Heart right ventricle (tissue), 16 donors: ENCODE measurements around the gene PDILT. TPM values are rescaled to one million over a fixed set of nuclear protein-coding genes. Genes with fewer than 3 reads are reported as not detected.
"Not testable (repeated sequence)": the region's sequence is repeated elsewhere in the genome, so short reads cannot be mapped to it uniquely, and the experiment has no call there.

Experiments used
- ATAC-seq, 8 donors: fragments of 200-7000 bp; cut with Tn5 transposase; one replicate each; pipeline ENCODE4 v1.9.1; 2020; ENCODE audit warnings: mild to moderate bottlenecking in 8 of 8, moderate library complexity in 8 of 8, moderate number of reproducible peaks in 1 of 8
- DNase-seq, 2 donors: peaks; one replicate each; pipeline ENCODE4 v3.0.0-alpha.2; 2020
- H3K27ac ChIP-seq, 10 donors: fragments of 200-600 bp; sonication (generic) in 2 of 10; one replicate each; pipeline versions ENCODE4 v1.5.0 to v1.8.0; 2020 to 2022; ENCODE audit warnings: mild to moderate bottlenecking in 3 of 10
- H3K27me3 ChIP-seq, 7 donors: fragments of 200-600 bp; one replicate each; pipeline ENCODE4 v1.8.0; 2021 to 2022; ENCODE audit warnings: mild to moderate bottlenecking in 2 of 7
- H3K36me3 ChIP-seq, 9 donors: fragments of 200-600 bp; sonication (generic) in 1 of 9; one replicate each; pipeline versions ENCODE4 v1.5.0 to v1.8.0; 2020 to 2022; ENCODE audit warnings: mild to moderate bottlenecking in 2 of 9
- H3K4me1 ChIP-seq, 9 donors: fragments of 200-600 bp; sonication (generic) in 1 of 9; one replicate each; pipeline versions ENCODE4 v1.5.0 to v1.8.0; 2020 to 2022; ENCODE audit warnings: mild to moderate bottlenecking in 4 of 9
- H3K4me3 ChIP-seq, 10 donors: fragments of 200-600 bp; sonication (generic) in 2 of 10; one replicate each; pipeline versions ENCODE4 v1.5.0 to v1.8.0; 2020 to 2022; ENCODE audit warnings: mild to moderate bottlenecking in 7 of 10, moderate library complexity in 2 of 10
- H3K9me3 ChIP-seq, 11 donors: fragments of 200-600 bp in 10 of 11; sonication (generic) in 2 of 11; one replicate each; pipeline versions ENCODE4 v1.5.0 to v1.8.0; 2013 to 2022; ENCODE audit warnings: mild to moderate bottlenecking in 2 of 11, control low read depth in 1 of 11, moderate library complexity in 1 of 11
- CTCF ChIP-seq, 9 donors: fragments of 200-600 bp; sonication (generic) in 2 of 9; IDR thresholded peaks; one replicate each; pipeline versions ENCODE4 v1.5.0 to v1.8.0; 2021 to 2022; ENCODE audit warnings: antibody characterized with exemption in 9 of 9, mild to moderate bottlenecking in 5 of 9, moderate library complexity in 1 of 9
- WGBS, 2 donors: extraction: QIAGEN DNeasy Blood & Tissue Kit; methylation state at CpG; one replicate each; pipeline ENCODE4 v1.1.7; 2013; ENCODE audit warnings: inconsistent platforms in 1 of 2; 5-methylcytosine and 5-hydroxymethylcytosine counted together
- intact Hi-C, 10 donors: fragments of 100-400 bp; cut with DNase I; formaldehyde crosslinking; loops; one replicate each; pipeline versions ENCODE4 v1.11.1 to v1.14.2; 2022
- polyA plus RNA-seq, 2 donors: library from polyadenylated mRNA; stranded (reverse); fragments of 200-250 nt; gene quantifications; one replicate each; pipeline ENCODE4 v1.2.3, GENCODE V29; 2013
- total RNA-seq, 10 donors: library from RNA; stranded (reverse); fragmentation: NEBNext Ultra II Directional in 3 of 10; extraction: Animal tissue kit (Norgen Biotek cat#: 25700) in 3 of 10; gene quantifications; one replicate each; pipeline versions ENCODE4 v1.2.1 to v1.2.4, GENCODE V29; 2021 to 2023
- donor health status: Arrhythmogenic right ventricular cardiomyopathy.
- donor health status: ischemic (EF 13 %, LVEDD 7.1; RV severe dilation, severe dysfunction).
- donor health status: healthy with polysubstance abuse.
- donor health status: DM: no; HTN: yes; CAD: no.
- donor health status: DM: no; HTN: no; CAD: no.
- donor health status: ischemic (EF 25% LVEDD 6.9; RV normal size, moderate dysfunction).
- donor health status: ischemic (EF 25% LVEDD 5.7; RV mildly dilated, moderate dysfunction).
- donor health status: healthy.
- donor health status: DM: yes; HTN: yes; CAD: no.
- donor health status: Ischemic cardiomyopathy.
- donor health status: ischemic (EF 35%, LVEDD 5.7; RV mildly dilated, moderate dysfunction).
- donor health status: nonischemic (EF 11% LVEDD 7.7; RV severe dilation, severe dysfunction).
- donor health status: DM: yes; HTN: yes; CAD: no.
- donor health status: PGD.
- donor health status: ischemic (EF 29% LVEDD 5.4; RV normal size, mild dysfunction).
- donor health status: nonischemic (EF 23%, LVEDD 6.1; RV moderate dilation, normal function).

The PDILT gene
- total and polyA plus RNA-seq, 12 donors = not detected

- H3K4me3 ChIP-seq = no peak overlapping the region
- DNase-seq (no peak), ATAC-seq (no peak)
- no peak overlapping the region for H3K27ac ChIP-seq
- H3K9me3 ChIP-seq = no peaks in the 10 kb centered on the region
- no peak for TF ChIP-seq CTCF (IDR thresholded peaks at IDR 0.05)
- intact Hi-C loops = no loop called here
- WGBS, 2 donors = 78 to 82% methylated on average over 9 of the region's 9 CpGs
- H3K36me3 ChIP-seq = no peaks in the 10 kb centered on the region
- H3K4me1 ChIP-seq = no peaks in the 10 kb centered on the region
- H3K27me3 ChIP-seq = peaks cover 0 to 11% (median 7%) of the 10 kb centered on the region in 7 donors
These were observed 80.9 kb downstream of the PDILT start for GRCh38 chr16:20323591-20324117.

- no peak for ATAC-seq
- Histone ChIP-seq H3K4me3 (no peak overlapping the region), H3K36me3 (no peaks in the 10 kb centered on the region), H3K27ac (no peak overlapping the region), H3K27me3 (peaks cover 0 to 19% (median 10%) of the 10 kb centered on the region in 7 donors), H3K9me3 (no peaks in the 10 kb centered on the region), H3K4me1 (no peaks in the 10 kb centered on the region)
- WGBS, 2 donors = 88 to 91% methylated on average over 4 of the region's 4 CpGs
- no peak for DNase-seq
- no peak for TF ChIP-seq CTCF (IDR thresholded peaks at IDR 0.05)
- intact Hi-C loops = no loop called here
These were observed 81.8 kb downstream of the PDILT start for GRCh38 chr16:20322696-20323095.

GRCh38 chr16:20321671-20322070 is 82.9 kb downstream of the PDILT start:
- DNase-seq (no peak), ATAC-seq (no peak)
- TF ChIP-seq CTCF (IDR thresholded peaks at IDR 0.05) = no peak
- H3K27me3 ChIP-seq = peaks cover 0 to 23% (median 10%) of the 10 kb centered on the region in 7 donors
- no peaks in the 10 kb centered on the region for H3K36me3 ChIP-seq
- no peaks in the 10 kb centered on the region for H3K4me1 ChIP-seq
- WGBS, 2 donors = 76% methylated on average over 1 of the region's 1 CpG
- H3K9me3 ChIP-seq = no peaks in the 10 kb centered on the region
- intact Hi-C loops = no loop called here
- no peak overlapping the region for H3K27ac ChIP-seq
- no peak overlapping the region for H3K4me3 ChIP-seq

DNA sequence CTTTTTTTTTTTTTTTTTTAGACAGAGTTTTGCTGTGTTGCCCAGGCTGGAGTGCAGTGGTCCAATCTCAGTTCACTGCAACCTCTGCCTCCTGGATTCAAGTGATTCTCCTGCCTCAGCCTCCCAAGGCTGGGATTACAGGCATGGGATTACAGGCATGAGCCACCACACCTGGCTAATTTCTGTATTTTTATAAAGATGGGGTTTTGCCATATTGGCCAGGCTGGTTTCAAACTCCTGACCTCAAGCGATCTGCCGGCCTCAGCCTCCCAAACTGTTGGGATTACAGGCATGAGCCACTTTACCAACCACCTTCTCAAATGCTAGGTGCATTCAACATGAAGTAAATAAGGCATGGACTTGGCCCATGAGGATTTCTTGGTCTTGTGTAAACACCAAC is 83.5 kb downstream of the PDILT start:
- WGBS, 2 donors = 90 to 93% methylated on average over 2 of the region's 2 CpGs
- H3K27ac ChIP-seq, DNase-seq, H3K4me1 ChIP-seq, intact Hi-C loops, H3K36me3 ChIP-seq, ATAC-seq, H3K9me3 ChIP-seq, H3K4me3 ChIP-seq: not testable (repeated sequence)
- H3K27me3 ChIP-seq = peaks cover 0 to 19% (median 10%) of the 10 kb centered on the region in 7 donors

DNA sequence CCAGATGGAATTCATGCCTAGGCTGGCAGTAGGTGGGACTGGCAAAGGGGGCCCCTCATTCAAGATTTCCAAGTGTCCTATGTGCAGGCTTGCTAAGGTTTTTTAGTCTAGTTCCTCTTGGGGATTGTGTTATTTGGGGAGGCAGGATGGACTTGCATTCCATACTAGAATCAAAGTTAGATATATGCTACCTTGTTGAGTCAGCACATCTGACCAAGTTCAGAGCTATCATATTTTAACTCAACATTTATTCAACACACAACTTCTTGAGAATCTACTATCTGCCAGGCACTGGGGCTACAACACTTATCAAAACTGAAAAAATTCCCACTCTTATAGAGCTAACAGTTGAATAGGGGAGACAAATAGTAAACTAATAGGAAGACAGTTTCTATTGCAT is 83.9 kb downstream of the PDILT start:
- Histone ChIP-seq H3K4me1 (no peaks in the 10 kb centered on the region), H3K27ac (no peak overlapping the region), H3K4me3 (no peak overlapping the region), H3K9me3 (no peaks in the 10 kb centered on the region), H3K36me3 (no peaks in the 10 kb centered on the region), H3K27me3 (peaks cover 0 to 19% (median 10%) of the 10 kb centered on the region in 7 donors)
- no peak for TF ChIP-seq CTCF (IDR thresholded peaks at IDR 0.05)
- intact Hi-C loops = no loop called here
- no peak for DNase-seq
- no peak for ATAC-seq
